ENCODE data around the gene KRTAP9-7.

DNA sequence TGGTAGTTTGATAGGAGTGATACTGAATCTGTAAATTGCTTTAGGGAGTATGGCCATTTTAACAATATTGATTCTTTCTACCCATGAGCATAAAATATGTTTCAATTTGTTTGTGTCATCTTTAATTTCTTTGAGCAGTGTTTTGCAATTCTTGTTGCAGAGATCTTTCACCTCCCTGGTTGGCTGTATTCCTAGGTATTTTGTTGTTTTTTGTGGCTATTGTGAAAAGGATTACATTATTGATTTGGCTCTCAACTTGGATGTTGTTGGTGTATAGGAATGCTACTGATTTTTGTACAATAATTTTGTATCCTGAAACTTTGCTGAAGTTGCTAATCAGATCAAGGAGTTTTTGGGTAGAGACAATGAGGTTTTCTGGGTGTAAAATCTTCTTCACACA lies 17.1 kb upstream of the KRTAP9-7 start:
- TF ChIP-seq, protein P1, sequence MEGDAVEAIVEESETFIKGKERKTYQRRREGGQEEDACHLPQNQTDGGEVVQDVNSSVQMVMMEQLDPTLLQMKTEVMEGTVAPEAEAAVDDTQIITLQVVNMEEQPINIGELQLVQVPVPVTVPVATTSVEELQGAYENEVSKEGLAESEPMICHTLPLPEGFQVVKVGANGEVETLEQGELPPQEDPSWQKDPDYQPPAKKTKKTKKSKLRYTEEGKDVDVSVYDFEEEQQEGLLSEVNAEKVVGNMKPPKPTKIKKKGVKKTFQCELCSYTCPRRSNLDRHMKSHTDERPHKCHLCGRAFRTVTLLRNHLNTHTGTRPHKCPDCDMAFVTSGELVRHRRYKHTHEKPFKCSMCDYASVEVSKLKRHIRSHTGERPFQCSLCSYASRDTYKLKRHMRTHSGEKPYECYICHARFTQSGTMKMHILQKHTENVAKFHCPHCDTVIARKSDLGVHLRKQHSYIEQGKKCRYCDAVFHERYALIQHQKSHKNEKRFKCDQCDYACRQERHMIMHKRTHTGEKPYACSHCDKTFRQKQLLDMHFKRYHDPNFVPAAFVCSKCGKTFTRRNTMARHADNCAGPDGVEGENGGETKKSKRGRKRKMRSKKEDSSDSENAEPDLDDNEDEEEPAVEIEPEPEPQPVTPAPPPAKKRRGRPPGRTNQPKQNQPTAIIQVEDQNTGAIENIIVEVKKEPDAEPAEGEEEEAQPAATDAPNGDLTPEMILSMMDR (IDR thresholded peaks at IDR 0.05; ENCODE audit: low read depth, low read length, missing input control), result no peak
- TF ChIP-seq, protein P2, sequence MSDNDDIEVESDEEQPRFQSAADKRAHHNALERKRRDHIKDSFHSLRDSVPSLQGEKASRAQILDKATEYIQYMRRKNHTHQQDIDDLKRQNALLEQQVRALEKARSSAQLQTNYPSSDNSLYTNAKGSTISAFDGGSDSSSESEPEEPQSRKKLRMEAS (IDR thresholded peaks at IDR 0.05), result no peak
- TF ChIP-seq YY1 (IDR thresholded peaks at IDR 0.05), result no peak
- no peak for TF ChIP-seq JUND (IDR thresholded peaks at IDR 0.05)
- TF ChIP-seq, protein P3, sequence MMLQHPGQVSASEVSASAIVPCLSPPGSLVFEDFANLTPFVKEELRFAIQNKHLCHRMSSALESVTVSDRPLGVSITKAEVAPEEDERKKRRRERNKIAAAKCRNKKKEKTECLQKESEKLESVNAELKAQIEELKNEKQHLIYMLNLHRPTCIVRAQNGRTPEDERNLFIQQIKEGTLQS (IDR thresholded peaks at IDR 0.05), result no peak
- no peak for TF ChIP-seq GABPA (IDR thresholded peaks at IDR 0.05 in 1 of 2, conservative IDR thresholded peaks at IDR 0.05 in 1 of 2)
- no peak for TF ChIP-seq RAD21 (IDR thresholded peaks at IDR 0.05)
- no peak for TF ChIP-seq EGR1 (IDR thresholded peaks at IDR 0.05; ENCODE audit: low read depth in 2 of 2)
- TF ChIP-seq RXRA (IDR thresholded peaks at IDR 0.05), result no peak
- no peak for TF ChIP-seq SP1 (IDR thresholded peaks at IDR 0.05)
